KBM-7 (cell line): Measurements from ENCODE around the gene PTPRS.

Experiments
- DNase-seq: peaks from one replicate; pipeline ENCODE4 v3.0.0-alpha.2; 2015
- in situ Hi-C: fragments of 300-500 bp; cut with MboI; formaldehyde crosslinking; loops from 2 replicates; pipeline ENCODE4 v1.14.3; 2020; ENCODE audit warnings: low sequenced_read_pairs, low pct_unique_long_range_greater_than_20kb, mixed read lengths

The PTPRS gene

GRCh38 chr19:5314907-5315298 lies 25.7 kb downstream of the PTPRS start:
- in situ Hi-C loops = no loop called here
- DNase-seq = no peak

DNA sequence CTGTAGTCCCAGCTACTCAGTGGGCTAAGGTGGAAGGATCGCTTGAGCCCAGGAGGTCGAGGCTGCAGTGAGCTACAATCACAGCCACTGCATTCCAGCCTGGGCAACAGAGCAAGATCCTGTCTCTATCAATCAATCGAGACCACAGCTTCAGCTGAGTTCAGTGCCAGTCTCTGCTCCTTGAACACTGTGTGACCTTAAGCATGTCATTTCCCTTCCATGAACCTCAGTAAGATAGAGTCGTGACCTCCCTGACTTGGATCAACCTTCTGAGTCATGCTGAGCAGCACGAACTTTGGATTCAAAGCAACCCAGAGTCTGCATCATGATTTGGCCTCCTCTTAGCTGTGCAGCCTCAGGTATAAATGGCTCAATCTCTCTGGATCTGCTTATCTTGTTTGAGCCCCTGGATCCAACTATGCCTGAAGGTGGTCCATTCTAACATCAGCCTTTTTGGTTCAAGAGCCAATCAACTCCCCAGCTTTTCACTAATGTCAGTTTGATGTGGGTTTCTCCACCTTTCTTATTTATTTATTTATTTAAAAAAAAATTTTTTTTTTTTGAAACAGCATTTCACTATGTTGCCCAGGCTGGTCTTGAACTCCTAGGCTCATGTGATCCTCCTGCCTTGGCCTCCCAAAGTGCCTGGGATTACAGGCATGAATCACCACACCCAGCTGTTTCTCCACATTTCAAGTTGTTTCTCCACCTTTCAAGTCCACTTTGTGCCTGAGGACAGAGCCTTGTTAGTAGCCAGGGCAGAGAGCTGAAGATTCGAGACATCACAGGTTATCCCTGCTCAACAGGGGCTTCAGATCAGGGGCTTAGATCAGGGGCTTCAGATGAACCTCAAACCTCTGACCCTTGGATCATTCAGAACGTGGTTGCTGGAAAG lies 26.4 kb downstream of the PTPRS start:
- DNase-seq = no peak
- in situ Hi-C loops = no loop called here

DNA sequence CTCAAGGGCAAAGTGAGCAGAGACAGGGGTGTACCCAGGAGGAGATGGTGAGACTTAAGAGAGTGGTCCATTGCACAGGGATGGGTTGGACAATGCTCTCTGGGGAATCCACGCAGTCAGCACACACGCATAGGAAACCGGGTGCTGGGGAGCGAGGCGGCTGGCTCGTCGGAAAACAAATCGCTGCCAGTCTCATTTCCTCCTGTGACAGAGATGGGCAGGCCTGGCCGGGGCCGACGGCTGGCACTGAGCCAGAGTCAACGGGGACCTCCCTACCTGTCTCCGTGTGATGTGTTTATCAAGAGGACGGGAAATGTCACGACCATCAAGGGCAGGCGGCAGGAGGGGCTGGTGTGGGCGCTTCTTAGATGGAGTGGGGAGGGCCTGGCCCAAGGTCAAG lies 27.3 kb downstream of the PTPRS start:
- DNase-seq = no peak
- in situ Hi-C loops = no loop called here

GRCh38 chr19:5312058-5312457 lies 28.6 kb downstream of the PTPRS start:
- in situ Hi-C loops = no loop called here

DNA sequence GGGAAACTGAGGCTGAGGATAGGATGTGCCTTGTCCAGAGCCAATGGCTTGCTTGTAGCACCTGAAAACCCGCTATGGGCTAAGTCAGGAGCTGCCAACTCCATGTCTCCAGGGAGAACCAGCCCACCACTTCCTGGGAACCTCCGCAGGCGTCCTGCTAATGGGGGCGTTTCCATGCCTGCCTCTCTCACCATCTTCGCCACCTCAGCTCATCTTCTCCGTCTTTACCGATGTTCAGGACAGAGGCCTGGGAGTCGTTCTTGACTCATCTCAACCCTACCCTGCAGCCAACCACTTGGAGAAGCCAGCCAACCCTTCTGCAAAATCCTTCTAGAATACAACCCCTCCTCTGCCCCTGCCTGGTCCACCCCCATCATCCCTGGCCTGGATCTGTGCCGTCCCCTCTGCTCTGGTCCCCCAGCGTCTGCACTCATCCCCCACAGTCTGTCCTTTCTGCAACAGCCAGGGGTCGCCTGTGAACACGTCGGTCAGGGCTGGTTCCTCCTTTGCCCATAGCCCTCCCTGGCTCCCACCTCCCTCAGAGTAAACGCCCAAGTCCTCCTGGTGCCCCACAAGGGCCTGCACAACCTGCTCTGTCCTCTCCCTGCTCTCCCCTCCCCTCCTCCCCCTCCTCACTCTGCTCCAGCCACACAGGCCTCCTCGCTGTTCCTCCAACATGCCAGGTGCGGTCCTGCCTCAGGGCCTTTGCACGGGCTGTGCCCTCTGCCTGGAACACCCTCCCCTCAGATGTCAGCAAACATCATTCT lies 31.0 kb downstream of the PTPRS start:
- in situ Hi-C loops = no loop called here
- no peak for DNase-seq

More at GRCh38 chr19:5312058-5312457, 28.6 kb downstream of the PTPRS start:
- DNase-seq = no peak

GRCh38 chr19:5308451-5309437 lies 31.9 kb downstream of the PTPRS start:
- no peak for DNase-seq
- in situ Hi-C loops = no loop called here

GRCh38 chr19:5307655-5308054 lies 33.0 kb downstream of the PTPRS start:
- in situ Hi-C loops = no loop called here
- DNase-seq = no peak

DNA sequence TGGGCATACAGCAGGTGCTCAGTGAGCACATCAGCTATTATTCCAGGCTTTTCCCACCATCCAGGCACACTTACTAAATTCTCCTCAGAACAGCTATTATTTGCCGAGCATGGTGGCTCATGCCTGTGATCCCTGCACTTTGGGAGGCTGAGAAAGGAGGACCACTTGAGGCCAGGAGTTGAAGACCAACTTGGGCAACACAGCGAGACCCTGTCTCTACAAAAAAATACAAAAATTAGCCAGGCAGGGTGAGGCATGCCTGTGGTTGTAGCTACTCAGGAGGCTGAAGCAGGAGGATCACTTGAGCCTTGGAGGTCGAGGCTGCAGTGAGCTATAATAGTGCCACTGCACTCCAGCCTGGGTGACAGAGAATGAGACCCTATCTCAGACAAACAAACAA lies 35.4 kb downstream of the PTPRS start:
- DNase-seq = no peak
- in situ Hi-C loops = no loop called here

GRCh38 chr19:5304486-5304885 lies 36.1 kb downstream of the PTPRS start:
- in situ Hi-C loops = no loop called here

GRCh38 chr19:5303208-5303607 lies 37.4 kb downstream of the PTPRS start:
- no peak for DNase-seq
- in situ Hi-C loops = no loop called here

More at GRCh38 chr19:5304486-5304885, 36.1 kb downstream of the PTPRS start:
- no peak for DNase-seq

- DNase-seq = no peak
- in situ Hi-C loops = no loop called here
Measured at GRCh38 chr19:5302396-5302795, 38.2 kb downstream of the PTPRS start.

GRCh38 chr19:5299137-5299536 lies 41.5 kb downstream of the PTPRS start:
- in situ Hi-C loops = no loop called here
- DNase-seq = no peak

DNA sequence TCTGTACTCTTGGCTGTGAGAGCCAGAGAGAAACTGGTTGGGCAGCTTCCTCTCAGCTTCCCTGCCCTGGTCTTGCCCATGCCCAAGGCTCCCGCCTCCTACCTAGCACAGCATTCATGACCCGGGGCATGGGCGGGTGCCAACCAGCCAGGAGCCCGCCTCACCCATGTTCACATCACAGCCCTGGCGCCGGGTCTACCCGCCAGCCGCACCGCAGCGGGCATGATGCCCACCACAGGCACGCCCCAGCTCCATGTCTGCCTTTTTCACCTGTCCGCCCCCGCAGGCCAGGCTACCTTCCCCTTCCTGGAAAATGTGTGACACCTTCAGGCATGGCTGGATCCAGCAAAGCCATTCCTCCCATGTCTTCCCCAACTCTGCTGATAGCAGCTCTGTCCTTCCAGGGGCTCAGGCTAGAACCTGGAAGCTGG lies 42.1 kb downstream of the PTPRS start:
- no peak for DNase-seq
- in situ Hi-C loops = no loop called here

- no peak for DNase-seq
- in situ Hi-C loops = no loop called here
Measured at GRCh38 chr19:5297272-5297669, 43.3 kb downstream of the PTPRS start.

DNA sequence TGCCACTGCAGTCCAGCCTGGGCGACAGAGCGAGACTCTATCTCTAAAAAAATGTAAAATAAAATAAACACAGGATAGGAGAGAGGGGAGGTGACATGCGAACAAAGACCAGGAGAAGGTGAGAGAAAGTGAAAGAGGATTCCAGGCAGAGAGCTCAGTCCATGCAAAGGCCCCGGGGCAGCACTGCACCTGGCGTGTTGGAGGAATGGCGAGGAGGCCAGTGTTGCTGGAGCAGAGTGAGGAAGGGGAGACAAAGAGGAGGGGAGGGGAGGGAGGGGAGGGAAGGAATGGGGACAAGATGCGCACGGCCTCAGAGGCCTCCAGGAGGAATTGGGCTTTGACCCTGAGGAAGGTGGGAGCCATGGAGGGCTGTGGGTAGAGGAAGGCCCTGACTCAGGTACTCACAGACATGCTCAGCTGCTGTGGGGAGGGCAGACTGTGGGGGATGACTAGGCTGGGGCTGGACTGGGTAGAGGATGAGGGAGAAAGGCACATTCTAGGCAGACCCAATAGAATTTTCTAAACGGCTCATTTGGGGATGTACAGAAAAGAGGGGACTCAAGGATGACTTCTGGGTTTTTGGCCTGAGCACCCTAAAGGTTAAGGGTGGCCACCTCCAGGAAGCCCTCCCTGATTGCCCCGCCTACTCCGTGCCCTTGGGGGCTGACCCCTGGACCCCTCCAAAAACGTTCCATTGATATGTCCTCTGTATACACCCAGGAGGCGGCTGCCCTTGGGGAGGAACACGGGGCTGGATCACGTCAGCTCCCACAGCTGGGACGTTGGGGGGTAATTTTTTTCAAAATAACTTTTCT lies 43.9 kb downstream of the PTPRS start:
- in situ Hi-C loops = no loop called here
- no peak for DNase-seq

GRCh38 chr19:5296021-5296420 lies 44.6 kb downstream of the PTPRS start:
- no peak for DNase-seq
- in situ Hi-C loops = no loop called here

DNA sequence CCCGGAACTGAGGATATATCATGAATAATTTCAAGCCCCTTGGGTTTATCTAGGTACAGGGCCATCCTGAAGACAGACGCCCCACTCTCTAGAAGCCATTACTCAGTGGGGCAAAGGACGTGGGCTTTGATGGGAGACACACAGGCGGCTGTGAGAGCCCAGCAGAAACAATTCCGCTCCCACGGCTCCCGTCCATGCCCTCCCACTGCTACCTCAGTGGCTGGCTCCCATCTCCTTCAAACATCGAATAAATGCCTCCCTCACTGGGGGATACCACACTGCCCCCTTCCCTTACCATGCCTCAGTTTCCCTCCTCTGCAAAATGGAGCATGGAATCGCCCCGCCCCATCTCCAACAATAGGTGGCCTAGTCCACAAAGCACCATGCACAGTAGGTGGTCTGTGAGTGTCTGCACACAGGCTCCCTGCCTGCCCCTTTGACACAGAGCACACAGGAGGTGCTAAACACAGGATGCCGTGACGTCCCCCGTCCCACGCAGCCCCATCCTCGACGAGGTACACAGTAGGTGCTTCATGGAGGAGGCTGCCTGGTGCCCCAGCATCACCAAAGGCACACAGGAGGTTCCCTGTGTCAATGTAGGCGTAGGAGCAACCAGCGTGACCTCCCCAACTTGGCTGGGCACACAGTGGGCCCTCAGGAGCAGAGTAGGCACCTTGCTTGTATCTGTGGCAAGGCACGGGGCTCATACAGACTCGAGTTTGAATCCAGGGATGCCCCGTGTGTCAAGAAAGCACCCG lies 46.0 kb downstream of the PTPRS start:
- in situ Hi-C loops = no loop called here

More for the DNA sequence above, 46.0 kb downstream of the PTPRS start:
- no peak for DNase-seq
